Right atrium auricular region (tissue), 2 donors: ENCODE data around the gene KCNF1. TPM values are rescaled to one million over a fixed set of nuclear protein-coding genes. Genes with fewer than 3 reads are reported as not detected.
A peak's percentile ranks its signal among the peaks of the same experiment; 100 is the strongest.

Experiments
- DNase-seq: peaks from one replicate; pipeline ENCODE4 v3.0.0-alpha.2; 2019; ENCODE audit warnings: low spot score
- H3K27ac ChIP-seq, 2 donors: fragments of 200-600 bp; sonication (generic); 1 replicate in 1 of 2; 2 replicates in 1 of 2; pipeline ENCODE4 v1.5.1; 2016 to 2019
- H3K27me3 ChIP-seq, 2 donors: fragments of 200-600 bp; sonication (generic); one replicate each; pipeline versions ENCODE4 v1.5.1 to v1.6.0; 2017 to 2019
- H3K36me3 ChIP-seq: fragments of 200-600 bp; sonication (generic); one replicate; pipeline ENCODE4 v1.5.1; 2016
- H3K4me1 ChIP-seq, 2 donors: fragments of 200-600 bp; sonication (generic); one replicate each; pipeline versions ENCODE4 v1.5.1 to v1.6.0; 2017 to 2019
- H3K4me3 ChIP-seq, 2 donors: fragments of 200-600 bp; sonication (generic); 1 replicate in 1 of 2; 2 replicates in 1 of 2; pipeline ENCODE4 v1.5.1; 2017 to 2019; ENCODE audit warnings: mild to moderate bottlenecking in 1 of 2, moderate library complexity in 1 of 2
- H3K9me3 ChIP-seq, 2 donors: fragments of 200-600 bp; sonication (generic); one replicate each; pipeline ENCODE4 v1.5.1; 2019
- total RNA-seq, 2 donors: library from RNA; depleted of rRNA; stranded (reverse); fragments of >200 nt; gene quantifications; one replicate each; pipeline ENCODE4 v1.1.0, GENCODE V29; 2016
- TF ChIP-seq, protein P1 (sequence below), 2 donors: fragments of 200-600 bp; sonication (generic); IDR thresholded peaks; one replicate each; pipeline ENCODE4 v1.5.1; 2019; ENCODE audit warnings: antibody characterized with exemption in 2 of 2

The KCNF1 gene
- total RNA-seq, 2 donors from 2014 or later: 0.30 to 0.94 TPM

- H3K27ac ChIP-seq: no peak overlapping the region
- H3K9me3 ChIP-seq: no peaks in the 10 kb centered on the region
- H3K4me3 ChIP-seq: peak overlapping the region; percentile 20 to 40
- no peak for DNase-seq
- no peaks in the 10 kb centered on the region for H3K27me3 ChIP-seq
- no peaks in the 10 kb centered on the region for H3K36me3 ChIP-seq
- H3K4me1 ChIP-seq: peaks cover 0 to 10% of the 10 kb centered on the region in 2 donors
- TF ChIP-seq, protein P1, sequence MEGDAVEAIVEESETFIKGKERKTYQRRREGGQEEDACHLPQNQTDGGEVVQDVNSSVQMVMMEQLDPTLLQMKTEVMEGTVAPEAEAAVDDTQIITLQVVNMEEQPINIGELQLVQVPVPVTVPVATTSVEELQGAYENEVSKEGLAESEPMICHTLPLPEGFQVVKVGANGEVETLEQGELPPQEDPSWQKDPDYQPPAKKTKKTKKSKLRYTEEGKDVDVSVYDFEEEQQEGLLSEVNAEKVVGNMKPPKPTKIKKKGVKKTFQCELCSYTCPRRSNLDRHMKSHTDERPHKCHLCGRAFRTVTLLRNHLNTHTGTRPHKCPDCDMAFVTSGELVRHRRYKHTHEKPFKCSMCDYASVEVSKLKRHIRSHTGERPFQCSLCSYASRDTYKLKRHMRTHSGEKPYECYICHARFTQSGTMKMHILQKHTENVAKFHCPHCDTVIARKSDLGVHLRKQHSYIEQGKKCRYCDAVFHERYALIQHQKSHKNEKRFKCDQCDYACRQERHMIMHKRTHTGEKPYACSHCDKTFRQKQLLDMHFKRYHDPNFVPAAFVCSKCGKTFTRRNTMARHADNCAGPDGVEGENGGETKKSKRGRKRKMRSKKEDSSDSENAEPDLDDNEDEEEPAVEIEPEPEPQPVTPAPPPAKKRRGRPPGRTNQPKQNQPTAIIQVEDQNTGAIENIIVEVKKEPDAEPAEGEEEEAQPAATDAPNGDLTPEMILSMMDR (IDR thresholded peaks at IDR 0.05): no peak
These were observed 470 bp downstream of the KCNF1 start for GRCh38 chr2:10912076-10912731.

DNA sequence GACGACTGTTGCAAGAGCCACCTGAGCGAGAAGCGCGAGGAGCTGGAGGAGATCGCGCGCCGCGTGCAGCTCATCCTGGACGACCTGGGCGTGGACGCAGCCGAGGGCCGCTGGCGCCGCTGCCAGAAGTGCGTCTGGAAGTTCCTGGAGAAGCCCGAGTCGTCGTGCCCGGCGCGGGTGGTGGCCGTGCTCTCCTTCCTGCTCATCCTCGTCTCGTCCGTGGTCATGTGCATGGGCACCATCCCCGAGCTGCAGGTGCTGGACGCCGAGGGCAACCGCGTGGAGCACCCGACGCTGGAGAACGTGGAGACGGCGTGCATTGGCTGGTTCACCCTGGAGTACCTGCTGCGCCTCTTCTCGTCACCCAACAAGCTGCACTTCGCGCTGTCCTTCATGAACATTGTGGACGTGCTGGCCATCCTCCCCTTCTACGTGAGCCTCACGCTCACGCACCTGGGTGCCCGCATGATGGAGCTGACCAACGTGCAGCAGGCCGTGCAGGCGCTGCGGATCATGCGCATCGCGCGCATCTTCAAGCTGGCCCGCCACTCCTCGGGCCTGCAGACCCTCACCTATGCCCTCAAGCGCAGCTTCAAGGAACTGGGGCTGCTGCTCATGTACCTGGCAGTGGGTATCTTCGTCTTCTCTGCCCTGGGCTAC lies 1.2 kb downstream of the KCNF1 start:
- Histone ChIP-seq H3K4me3 (no peak overlapping the region), H3K4me1 (peaks cover 0 to 10% of the 10 kb centered on the region in 2 donors), H3K36me3 (no peaks in the 10 kb centered on the region), H3K27ac (no peak overlapping the region), H3K9me3 (no peaks in the 10 kb centered on the region), H3K27me3 (no peaks in the 10 kb centered on the region)
- TF ChIP-seq, protein P1 (IDR thresholded peaks at IDR 0.05): no peak
- DNase-seq: no peak

- peaks cover 0 to 14% of the 10 kb centered on the region in 2 donors for H3K4me1 ChIP-seq
- no peak overlapping the region for H3K27ac ChIP-seq
- H3K36me3 ChIP-seq: no peaks in the 10 kb centered on the region
- H3K9me3 ChIP-seq: no peaks in the 10 kb centered on the region
- no peaks in the 10 kb centered on the region for H3K27me3 ChIP-seq
- DNase-seq: no peak
- no peak overlapping the region for H3K4me3 ChIP-seq
- TF ChIP-seq, protein P1 (IDR thresholded peaks at IDR 0.05): no peak
These were observed 2.0 kb downstream of the KCNF1 start for GRCh38 chr2:10913501-10914271.

DNA sequence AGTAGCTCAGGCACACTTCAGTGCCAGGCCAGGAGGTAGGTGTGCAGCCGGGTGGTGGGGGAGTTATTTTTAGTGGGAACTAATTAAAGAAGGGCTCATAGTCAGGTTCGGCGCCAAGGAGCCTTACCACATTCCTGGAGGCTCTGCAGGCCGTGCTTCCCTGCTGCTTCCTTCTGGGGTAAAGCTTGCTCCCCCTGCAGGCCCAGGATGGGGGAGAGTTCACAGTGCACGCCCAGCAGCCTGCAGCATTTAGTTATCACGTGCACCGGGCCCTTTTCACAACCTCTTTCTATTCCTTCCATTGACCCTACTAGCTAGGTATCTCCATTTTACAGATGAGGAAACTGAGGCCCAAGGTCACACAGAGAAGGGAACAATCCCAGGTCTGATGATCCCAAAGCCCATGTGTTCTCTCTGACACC lies 2.5 kb downstream of the KCNF1 start:
- Histone ChIP-seq H3K27me3 (no peaks in the 10 kb centered on the region), H3K4me1 (peaks cover 0 to 20% of the 10 kb centered on the region in 2 donors), H3K36me3 (no peaks in the 10 kb centered on the region), H3K9me3 (no peaks in the 10 kb centered on the region), H3K27ac (no peak overlapping the region), H3K4me3 (no peak overlapping the region)
- TF ChIP-seq, protein P1 (IDR thresholded peaks at IDR 0.05): no peak
- DNase-seq: no peak

DNA sequence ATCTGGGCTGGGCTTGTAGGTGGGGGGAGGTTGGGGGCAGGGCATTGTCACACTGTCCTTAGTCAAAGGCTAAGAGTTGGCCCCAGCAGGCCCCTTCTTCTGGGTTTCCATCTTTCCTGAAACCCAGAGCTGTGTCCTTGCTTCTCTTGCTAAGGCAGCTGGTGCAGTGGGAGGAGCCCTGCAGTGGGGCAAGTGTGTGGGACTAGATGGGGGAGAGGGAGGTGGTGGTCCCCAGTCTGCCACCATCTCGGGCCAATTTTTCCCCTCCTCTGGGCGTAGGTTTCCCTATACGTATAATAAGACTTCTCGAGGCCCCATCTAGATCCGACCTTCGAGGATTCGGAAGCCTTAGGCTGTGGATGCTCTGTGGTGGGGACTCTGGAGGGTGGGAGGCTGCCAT lies 3.5 kb downstream of the KCNF1 start:
- Histone ChIP-seq H3K4me3 (no peak overlapping the region), H3K36me3 (no peaks in the 10 kb centered on the region), H3K4me1 (peaks cover 0 to 22% of the 10 kb centered on the region in 2 donors), H3K9me3 (no peaks in the 10 kb centered on the region), H3K27me3 (no peaks in the 10 kb centered on the region), H3K27ac (no peak overlapping the region)
- TF ChIP-seq, protein P1 (IDR thresholded peaks at IDR 0.05): no peak
- no peak for DNase-seq
